Bronchial epithelial cell (primary cell): ENCODE results near the gene IFT122. TPM values are rescaled to one million over a fixed set of nuclear protein-coding genes. Genes with fewer than 3 reads are reported as not detected.
A peak's percentile ranks its signal among the peaks of the same experiment; 100 is the strongest.
"Not testable (repeated sequence)": the region's sequence is repeated elsewhere in the genome, so short reads cannot be mapped to it uniquely, and the experiment has no call there.

ENCODE experiments used
- DNase-seq: peaks from one replicate; pipeline ENCODE4 v3.0.0-alpha.2; 2010; ENCODE audit warnings: low read depth
- FAIRE-seq: peaks from 2 replicates; lab custom pipeline; 2011; peaks lifted over from hg19 to GRCh38; lab: Jason Lieb, UNC
- H3K27me3 ChIP-seq: 2 replicates; pipeline ENCODE4 v1.5.1; 2011; ENCODE audit warnings: low read length; ENCODE audit not compliant: control insufficient read depth, insufficient read depth
- H3K36me3 ChIP-seq: 2 replicates; pipeline ENCODE4 v1.5.1; 2011; ENCODE audit warnings: low read length; ENCODE audit not compliant: control insufficient read depth, insufficient read depth
- H3K4me3 ChIP-seq: 2 replicates; pipeline ENCODE4 v1.5.1; 2011; ENCODE audit warnings: mild to moderate bottlenecking, low read depth, low read length, control low read depth
- total RNA-seq: library from RNA; depleted of rRNA; stranded (reverse); fragments of >200 nt; gene quantifications from 2 replicates; pipeline ENCODE4 v1.2.1, GENCODE V29; 2014
- TF ChIP-seq, protein P1 (sequence below): IDR thresholded peaks from 2 replicates; pipeline ENCODE4 v1.5.1; 2011; ENCODE audit warnings: mild to moderate bottlenecking, moderate library complexity, low read length, control low read depth, inconsistent platforms; ENCODE audit not compliant: insufficient read depth, severe bottlenecking

IFT122 gene
- total RNA-seq, 1 donor from 2014 or later: 10.0 TPM

DNA sequence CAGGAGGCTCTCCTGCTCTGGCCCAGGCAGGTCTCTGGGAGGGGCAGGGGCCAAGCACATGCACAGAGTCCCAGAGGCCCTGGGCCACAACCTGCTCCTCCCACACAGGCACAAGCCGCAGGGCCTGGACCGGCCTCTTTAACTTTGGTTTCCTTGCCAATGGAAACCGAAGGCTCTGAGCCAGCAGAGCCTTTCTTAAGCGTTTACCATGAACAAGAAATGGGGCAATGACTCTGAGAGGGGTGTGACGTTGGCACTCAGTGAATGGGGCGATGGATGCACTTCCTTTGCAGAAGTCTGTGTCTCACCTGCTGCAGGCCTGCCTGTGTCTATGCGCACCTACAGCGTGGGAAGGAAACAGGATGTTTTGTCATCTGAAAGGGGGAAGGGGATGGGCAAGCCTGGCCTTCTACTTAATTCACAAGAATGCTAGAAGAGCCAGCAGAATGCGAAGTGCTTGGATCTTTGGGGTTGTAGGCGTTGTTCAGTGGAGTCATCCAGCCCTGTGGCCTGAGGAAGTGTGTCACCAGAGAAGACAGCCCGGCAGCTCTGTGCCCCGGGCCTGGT is 41.8 kb downstream of the IFT122 start:
- peaks cover 3% of the 10 kb centered on the region for H3K36me3 ChIP-seq
- no peak overlapping the region for H3K4me3 ChIP-seq
- FAIRE-seq (peak; percentile 64), DNase-seq (peak; percentile 38)
- no peaks in the 10 kb centered on the region for H3K27me3 ChIP-seq
- TF ChIP-seq, protein P1, sequence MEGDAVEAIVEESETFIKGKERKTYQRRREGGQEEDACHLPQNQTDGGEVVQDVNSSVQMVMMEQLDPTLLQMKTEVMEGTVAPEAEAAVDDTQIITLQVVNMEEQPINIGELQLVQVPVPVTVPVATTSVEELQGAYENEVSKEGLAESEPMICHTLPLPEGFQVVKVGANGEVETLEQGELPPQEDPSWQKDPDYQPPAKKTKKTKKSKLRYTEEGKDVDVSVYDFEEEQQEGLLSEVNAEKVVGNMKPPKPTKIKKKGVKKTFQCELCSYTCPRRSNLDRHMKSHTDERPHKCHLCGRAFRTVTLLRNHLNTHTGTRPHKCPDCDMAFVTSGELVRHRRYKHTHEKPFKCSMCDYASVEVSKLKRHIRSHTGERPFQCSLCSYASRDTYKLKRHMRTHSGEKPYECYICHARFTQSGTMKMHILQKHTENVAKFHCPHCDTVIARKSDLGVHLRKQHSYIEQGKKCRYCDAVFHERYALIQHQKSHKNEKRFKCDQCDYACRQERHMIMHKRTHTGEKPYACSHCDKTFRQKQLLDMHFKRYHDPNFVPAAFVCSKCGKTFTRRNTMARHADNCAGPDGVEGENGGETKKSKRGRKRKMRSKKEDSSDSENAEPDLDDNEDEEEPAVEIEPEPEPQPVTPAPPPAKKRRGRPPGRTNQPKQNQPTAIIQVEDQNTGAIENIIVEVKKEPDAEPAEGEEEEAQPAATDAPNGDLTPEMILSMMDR: no peak

DNA sequence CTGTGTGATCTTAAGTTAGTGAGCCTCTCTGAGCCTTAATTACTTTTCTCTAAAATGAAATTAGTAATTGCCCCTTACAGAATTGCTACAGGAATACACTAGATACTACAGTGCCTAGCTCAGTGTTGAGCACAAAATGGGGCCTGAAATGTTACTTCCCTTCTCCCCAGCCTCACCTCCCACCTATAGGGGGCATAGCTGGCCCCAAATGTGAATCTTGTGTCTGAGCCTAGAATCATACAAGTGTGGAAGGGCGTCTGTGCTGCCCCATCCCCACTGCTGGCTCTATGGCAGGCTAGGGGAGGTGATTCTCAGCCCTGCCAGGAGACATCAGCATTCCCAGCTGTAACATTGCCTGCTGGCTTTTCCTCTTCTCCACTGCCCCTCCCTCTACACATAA is 42.7 kb downstream of the IFT122 start:
- FAIRE-seq (no peak), DNase-seq (no peak)
- H3K27me3 ChIP-seq: no peaks in the 10 kb centered on the region
- H3K36me3 ChIP-seq: peaks cover 3% of the 10 kb centered on the region
- H3K4me3 ChIP-seq: no peak overlapping the region
- TF ChIP-seq, protein P1: no peak

DNA sequence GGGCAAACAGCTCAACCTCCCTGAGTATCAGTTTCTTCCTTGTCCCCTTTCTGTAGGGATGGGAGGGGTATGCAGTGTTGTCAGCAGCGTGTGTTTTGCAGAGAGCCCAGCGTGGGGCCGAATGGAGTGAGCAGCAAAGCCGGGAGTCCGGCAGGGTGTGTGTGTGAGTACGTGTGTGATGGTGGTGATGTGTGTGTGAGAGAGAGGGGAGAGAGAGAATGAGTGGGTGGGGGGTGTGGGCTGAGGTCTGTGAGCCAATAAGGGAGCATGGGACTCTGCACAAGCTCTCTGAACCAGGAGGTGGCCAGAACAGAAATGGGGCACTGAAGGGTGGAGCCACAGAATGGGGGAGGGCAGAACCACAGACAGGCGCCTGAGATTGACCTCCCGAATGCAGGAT is 43.8 kb downstream of the IFT122 start:
- TF ChIP-seq, protein P1: no peak
- DNase-seq (no peak), FAIRE-seq (no peak)
- Histone ChIP-seq H3K36me3 (peaks cover 3% of the 10 kb centered on the region), H3K27me3 (no peaks in the 10 kb centered on the region), H3K4me3 (no peak overlapping the region)

DNA sequence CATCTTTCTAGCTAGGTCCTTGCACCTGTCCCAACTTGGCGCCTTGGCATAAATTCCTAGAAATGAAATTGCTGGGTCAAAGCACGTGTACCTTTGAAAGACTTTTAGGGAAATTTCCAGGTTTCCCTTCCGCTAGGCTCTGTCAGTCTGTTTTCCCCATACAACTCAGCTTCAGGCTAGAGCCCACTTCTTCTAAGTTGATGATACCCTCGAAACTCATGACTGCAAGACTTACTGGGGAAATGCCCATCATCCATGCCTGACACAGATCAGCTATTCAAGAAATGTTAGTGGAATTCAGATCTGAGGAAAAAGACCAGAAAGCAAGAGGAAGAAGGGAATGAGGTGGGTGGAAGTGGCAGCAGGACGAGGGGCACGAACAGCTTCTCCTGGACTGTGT is 45.1 kb downstream of the IFT122 start:
- not testable (repeated sequence) for DNase-seq, FAIRE-seq

DNA sequence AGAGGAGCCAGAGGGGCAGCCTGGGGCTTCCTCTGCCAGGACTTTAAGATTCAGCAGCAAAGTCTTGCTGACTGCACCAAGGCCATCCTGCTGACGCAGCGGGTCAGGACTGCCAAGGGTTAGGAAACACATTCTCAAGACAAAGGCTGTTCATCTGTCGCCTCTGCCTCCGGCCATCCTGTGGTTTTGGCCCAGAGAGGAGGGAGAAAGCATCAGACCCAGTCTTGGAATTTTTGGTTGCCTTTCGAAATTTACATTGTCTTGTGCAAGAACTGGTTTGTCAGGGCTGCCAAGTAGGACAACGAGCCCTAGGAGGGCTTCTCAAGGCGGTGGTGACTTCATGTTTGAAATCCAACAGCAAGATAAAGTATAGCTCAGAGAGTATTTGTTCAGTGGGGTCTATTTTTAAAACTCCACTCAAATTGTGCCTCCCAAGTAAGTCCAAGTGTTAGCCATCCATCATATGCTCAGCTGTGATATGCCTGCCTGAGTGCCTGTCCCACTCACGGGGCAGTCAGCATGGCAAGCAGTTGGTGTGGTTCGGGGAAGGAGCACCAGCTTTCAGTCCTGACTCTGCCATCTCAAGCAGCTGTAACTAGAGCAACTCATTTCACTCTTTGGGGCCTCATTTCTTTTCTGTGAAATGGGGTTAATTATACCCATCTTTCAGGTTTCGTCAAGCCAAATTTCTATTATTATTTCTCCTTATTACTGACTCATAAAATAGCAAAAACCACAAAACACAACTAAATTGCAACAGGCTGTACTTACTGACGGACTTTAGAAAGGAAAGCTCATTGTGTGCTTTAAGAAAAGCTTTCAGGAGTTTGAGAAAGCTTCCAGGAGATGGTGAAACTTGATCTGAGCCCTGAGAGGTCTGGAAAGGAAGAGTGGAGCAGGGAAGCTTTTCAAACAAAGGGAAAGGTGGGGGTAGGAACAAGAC is 46.0 kb downstream of the IFT122 start:
- Histone ChIP-seq H3K4me3 (no peak overlapping the region), H3K27me3 (no peaks in the 10 kb centered on the region), H3K36me3 (no peaks in the 10 kb centered on the region)
- TF ChIP-seq, protein P1: no peak
- FAIRE-seq: peak; percentile 82
- DNase-seq: peak; percentile 92

More for the DNA sequence above, 45.1 kb downstream of the IFT122 start:
- H3K4me3 ChIP-seq, H3K36me3 ChIP-seq, H3K27me3 ChIP-seq: not testable (repeated sequence)

DNA sequence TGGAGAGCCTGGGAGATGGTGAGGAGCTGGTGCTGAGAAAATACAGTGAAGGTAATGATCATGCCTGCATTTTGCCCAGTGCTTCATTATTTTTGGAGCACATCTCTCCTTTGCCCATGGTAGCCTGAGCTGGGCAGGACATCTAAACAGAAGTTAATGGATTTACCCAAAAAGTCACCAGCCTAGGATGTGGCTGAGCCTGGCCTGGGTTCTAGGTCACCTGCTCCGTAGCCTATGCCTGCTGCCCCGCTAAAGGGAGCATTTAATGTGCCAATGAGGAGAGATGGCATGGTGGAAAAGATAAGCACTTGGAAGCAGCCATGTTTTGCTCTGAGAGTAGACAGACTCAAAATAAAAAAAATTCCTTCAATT is 46.6 kb downstream of the IFT122 start:
- no peaks in the 10 kb centered on the region for H3K36me3 ChIP-seq
- H3K27me3 ChIP-seq: no peaks in the 10 kb centered on the region
- TF ChIP-seq, protein P1: no peak
- FAIRE-seq (no peak), DNase-seq (no peak)
- H3K4me3 ChIP-seq: no peak overlapping the region
